ENCODE results near the gene UMODL1. TPM values are rescaled to one million over a fixed set of nuclear protein-coding genes. Genes with fewer than 3 reads are reported as not detected.

UMODL1 gene
- total RNA-seq, 1 experiment from 2014 or later: 0.18 TPM

- DNase-seq (ENCODE audit: low read depth, low spot score) (no peak), ATAC-seq (no peak)
- Histone ChIP-seq H3K4me3 (ENCODE audit: low read depth in 2 of 2, low read length in 2 of 2) (no peak overlapping the region), H3K27me3 (ENCODE audit: control insufficient read depth, insufficient read depth, low read length) (no peaks in the 10 kb centered on the region), H3K27ac (ENCODE audit: low read length) (no peak overlapping the region), H3K9me3 (ENCODE audit: control insufficient read depth, insufficient read depth, low read depth, low read length) (no peaks in the 10 kb centered on the region), H3K36me3 (ENCODE audit: control insufficient read depth, insufficient read depth, low read length) (no peaks in the 10 kb centered on the region), H3K4me1 (ENCODE audit: control insufficient read depth, insufficient read depth, low read length) (no peaks in the 10 kb centered on the region; the same call in 1 of the 2 replicates)
- no TSS peak for BruUV-seq (replicated peaks)
- intact Hi-C loops (cut with micrococcal nuclease; ENCODE audit: unreplicated experiment): loop anchor here (10.0 kb wide), 2 partner anchors 108 to 238 kb away; no protein-coding TSS in a partner anchor
- POLR2A ChIA-PET: no interaction called here
- TF ChIP-seq SIN3A (IDR thresholded peaks at IDR 0.05; ENCODE audit: borderline replicate concordance, insufficient read depth, low read depth, low read length) (no peak), POLR2AphosphoS5 (IDR thresholded peaks at IDR 0.05; ENCODE audit: low read depth, low read length) (no peak), REST (IDR thresholded peaks at IDR 0.05; ENCODE audit: insufficient read depth in 1 of 2, low read depth in 2 of 2, low read length in 1 of 2) (no peak), TCF7L2 (IDR thresholded peaks at IDR 0.05; ENCODE audit: low read depth, low read length) (no peak)
- TF ChIP-seq, protein P1, sequence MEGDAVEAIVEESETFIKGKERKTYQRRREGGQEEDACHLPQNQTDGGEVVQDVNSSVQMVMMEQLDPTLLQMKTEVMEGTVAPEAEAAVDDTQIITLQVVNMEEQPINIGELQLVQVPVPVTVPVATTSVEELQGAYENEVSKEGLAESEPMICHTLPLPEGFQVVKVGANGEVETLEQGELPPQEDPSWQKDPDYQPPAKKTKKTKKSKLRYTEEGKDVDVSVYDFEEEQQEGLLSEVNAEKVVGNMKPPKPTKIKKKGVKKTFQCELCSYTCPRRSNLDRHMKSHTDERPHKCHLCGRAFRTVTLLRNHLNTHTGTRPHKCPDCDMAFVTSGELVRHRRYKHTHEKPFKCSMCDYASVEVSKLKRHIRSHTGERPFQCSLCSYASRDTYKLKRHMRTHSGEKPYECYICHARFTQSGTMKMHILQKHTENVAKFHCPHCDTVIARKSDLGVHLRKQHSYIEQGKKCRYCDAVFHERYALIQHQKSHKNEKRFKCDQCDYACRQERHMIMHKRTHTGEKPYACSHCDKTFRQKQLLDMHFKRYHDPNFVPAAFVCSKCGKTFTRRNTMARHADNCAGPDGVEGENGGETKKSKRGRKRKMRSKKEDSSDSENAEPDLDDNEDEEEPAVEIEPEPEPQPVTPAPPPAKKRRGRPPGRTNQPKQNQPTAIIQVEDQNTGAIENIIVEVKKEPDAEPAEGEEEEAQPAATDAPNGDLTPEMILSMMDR (IDR thresholded peaks at IDR 0.05): no peak
- in situ Hi-C loops (cut with HindIII; ENCODE audit: low pct_unique_long_range_greater_than_20kb, low sequenced_read_pairs): no loop called here
- CTCF ChIA-PET: no interaction called here
These were observed 75.7 kb downstream of the UMODL1 start for GRCh38 chr21:42146821-42147220.

DNA sequence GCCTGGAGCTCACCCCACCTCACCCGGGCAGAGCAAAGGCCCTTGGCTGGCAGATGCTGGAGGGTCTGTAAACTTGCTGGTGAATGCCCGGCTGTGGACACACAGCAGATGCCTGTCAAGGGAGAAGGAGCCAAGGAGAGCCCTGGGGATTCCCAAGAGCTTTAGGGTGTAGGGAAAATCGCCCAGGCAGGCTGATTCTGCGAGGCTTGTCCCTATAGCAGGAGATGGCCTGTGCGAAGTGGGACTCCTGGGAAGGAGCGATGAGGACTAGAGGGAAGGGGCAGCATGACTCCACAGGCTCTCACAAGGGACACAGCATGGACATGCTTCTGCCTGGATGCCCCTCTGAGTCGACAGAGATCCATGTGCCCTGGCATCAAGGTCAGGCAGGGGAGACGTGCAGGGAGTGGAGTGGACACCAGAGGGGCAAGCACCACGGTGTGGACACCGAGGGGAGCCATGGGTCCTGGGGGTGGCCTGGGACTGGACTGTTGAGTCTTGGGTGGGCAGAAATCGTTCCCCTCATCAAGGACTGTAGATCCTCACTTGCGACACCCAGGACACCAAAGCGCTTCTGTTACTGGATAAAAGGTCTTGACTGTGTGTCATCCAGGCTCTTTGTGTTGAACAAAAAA is 76.4 kb downstream of the UMODL1 start:
- intact Hi-C loops (cut with micrococcal nuclease; ENCODE audit: unreplicated experiment): loop anchor here (10.0 kb wide), 2 partner anchors 107 to 237 kb away; no protein-coding TSS in a partner anchor
- DNase-seq (ENCODE audit: low read depth, low spot score) (no peak), ATAC-seq (no peak)
- no peaks in the 10 kb centered on the region for H3K27me3 ChIP-seq (ENCODE audit: control insufficient read depth, insufficient read depth, low read length)
- in situ Hi-C loops (cut with HindIII; ENCODE audit: low pct_unique_long_range_greater_than_20kb, low sequenced_read_pairs): no loop called here
- no peaks in the 10 kb centered on the region; the same call in 1 of the 2 replicates for H3K4me1 ChIP-seq (ENCODE audit: control insufficient read depth, insufficient read depth, low read length)
- POLR2A ChIA-PET: no interaction called here
- H3K27ac ChIP-seq (ENCODE audit: low read length): no peak overlapping the region
- CTCF ChIA-PET: interaction anchor here (0.6 kb wide), 1 partner anchor 594 kb away, joined by 3 read pairs; no protein-coding TSS in a partner anchor
- H3K36me3 ChIP-seq (ENCODE audit: control insufficient read depth, insufficient read depth, low read length): no peaks in the 10 kb centered on the region
- TF ChIP-seq TCF7L2 (IDR thresholded peaks at IDR 0.05; ENCODE audit: low read depth, low read length) (no peak), SIN3A (IDR thresholded peaks at IDR 0.05; ENCODE audit: borderline replicate concordance, insufficient read depth, low read depth, low read length) (no peak), POLR2AphosphoS5 (IDR thresholded peaks at IDR 0.05; ENCODE audit: low read depth, low read length) (no peak), REST (IDR thresholded peaks at IDR 0.05; ENCODE audit: insufficient read depth in 1 of 2, low read depth in 2 of 2, low read length in 1 of 2) (no peak)
- TF ChIP-seq, protein P1 (IDR thresholded peaks at IDR 0.05): no peak
- BruUV-seq (replicated peaks): no TSS peak
- H3K4me3 ChIP-seq (ENCODE audit: low read depth in 2 of 2, low read length in 2 of 2): no peak overlapping the region
- no peaks in the 10 kb centered on the region for H3K9me3 ChIP-seq (ENCODE audit: control insufficient read depth, insufficient read depth, low read depth, low read length)
